ENCODE data around the gene ABCC1. TPM values are rescaled to one million over a fixed set of nuclear protein-coding genes. Genes with fewer than 3 reads are reported as not detected.
A peak's percentile ranks its signal among the peaks of the same experiment; 100 is the strongest.
"Not testable (repeated sequence)": the region's sequence is repeated elsewhere in the genome, so short reads cannot be mapped to it uniquely, and the experiment has no call there.

ABCC1 gene
- total RNA-seq, 4 donors from 2014 or later = 24.3 to 32.2 (median 25.7) TPM

DNA sequence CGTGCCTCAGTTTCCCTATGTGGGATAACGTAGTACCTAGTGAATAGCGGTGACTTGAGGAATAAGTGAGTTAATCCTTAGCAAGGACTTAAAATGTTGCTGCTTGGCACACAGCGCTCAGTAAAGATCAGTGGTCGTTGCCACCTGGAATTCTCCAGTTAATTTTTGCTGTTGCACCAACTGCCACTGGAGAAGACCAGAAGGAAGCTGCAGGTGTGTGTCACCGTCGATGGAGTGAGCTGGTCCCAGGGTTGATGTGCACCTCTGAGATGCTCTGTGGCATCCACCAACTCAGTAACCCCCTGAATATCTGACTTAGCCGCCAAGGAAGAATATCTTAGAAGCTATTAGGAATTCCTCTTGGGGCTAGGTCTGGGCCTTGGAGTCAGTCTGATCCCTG, 4.1 kb downstream of the ABCC1 start:
- TF ChIP-seq POLR2A (IDR thresholded peaks at IDR 0.05) = no peak
- no peak for DNase-seq (ENCODE audit: low spot score in 2 of 2)
- no peak overlapping the region for H3K27ac ChIP-seq
- H3K36me3 ChIP-seq = no peaks in the 10 kb centered on the region
- 92% methylated on average over 8 of the region's 8 CpGs for WGBS, 2 donors
- no peaks in the 10 kb centered on the region for H3K27me3 ChIP-seq
- no peaks in the 10 kb centered on the region for H3K9me3 ChIP-seq
- no peak overlapping the region for H3K4me3 ChIP-seq
- H3K4me1 ChIP-seq = peaks cover 0 to 43% (median 7%) of the 10 kb centered on the region in 4 donors

DNA sequence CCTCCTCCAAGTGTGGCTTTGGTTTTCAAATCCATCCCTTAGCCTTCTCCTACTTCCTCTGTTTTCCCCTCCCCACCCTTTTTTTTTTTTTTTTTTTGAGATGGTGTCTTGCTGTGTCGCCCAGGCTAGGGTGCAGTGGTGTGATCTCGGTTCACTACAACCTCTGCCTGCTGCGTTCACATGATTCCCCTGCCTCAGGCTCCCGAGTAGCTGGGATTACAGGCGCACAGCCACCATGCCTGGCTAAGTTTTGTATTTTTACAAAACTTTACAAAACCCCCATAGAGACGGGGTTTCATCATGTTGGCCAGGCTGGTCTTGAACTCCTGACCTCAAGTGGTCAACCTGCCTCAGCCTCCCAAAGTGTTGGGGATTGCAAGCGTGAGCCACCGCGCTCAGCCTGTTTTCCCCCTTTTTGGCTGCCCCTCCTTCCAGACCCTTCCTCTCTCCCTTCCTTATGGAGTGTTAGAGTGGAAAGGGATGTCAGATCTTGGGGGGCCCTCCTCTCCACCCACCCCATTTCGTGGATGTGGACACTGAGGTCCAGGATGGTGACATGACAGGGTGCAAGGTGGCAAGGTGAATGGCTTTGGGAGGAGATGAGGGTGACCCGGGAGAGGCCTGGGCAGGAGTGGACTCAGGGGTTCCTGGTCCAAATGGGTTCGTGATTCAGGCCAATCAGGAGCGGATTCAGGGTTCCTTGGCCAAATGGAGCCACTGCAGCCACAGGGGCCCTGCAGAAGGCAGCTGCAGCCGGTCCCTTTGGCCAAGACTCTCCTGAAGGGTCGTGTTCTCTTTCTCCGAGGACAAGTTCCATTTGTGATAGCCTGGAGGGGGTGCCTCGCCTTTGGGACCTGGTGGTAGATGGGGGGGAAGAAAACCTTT, 4.8 kb downstream of the ABCC1 start:
- Histone ChIP-seq H3K36me3 (no peaks in the 10 kb centered on the region), H3K4me1 (peaks cover 0 to 37% (median 7%) of the 10 kb centered on the region in 4 donors), H3K9me3 (no peaks in the 10 kb centered on the region), H3K27ac (peak overlapping the region in 1 of 4 donors; percentile 11), H3K27me3 (no peaks in the 10 kb centered on the region), H3K4me3 (no peak overlapping the region)
- DNase-seq (ENCODE audit: low spot score in 2 of 2) = no peak
- WGBS, 2 donors = 84% methylated on average over 17 of the region's 17 CpGs
- TF ChIP-seq, protein P1, sequence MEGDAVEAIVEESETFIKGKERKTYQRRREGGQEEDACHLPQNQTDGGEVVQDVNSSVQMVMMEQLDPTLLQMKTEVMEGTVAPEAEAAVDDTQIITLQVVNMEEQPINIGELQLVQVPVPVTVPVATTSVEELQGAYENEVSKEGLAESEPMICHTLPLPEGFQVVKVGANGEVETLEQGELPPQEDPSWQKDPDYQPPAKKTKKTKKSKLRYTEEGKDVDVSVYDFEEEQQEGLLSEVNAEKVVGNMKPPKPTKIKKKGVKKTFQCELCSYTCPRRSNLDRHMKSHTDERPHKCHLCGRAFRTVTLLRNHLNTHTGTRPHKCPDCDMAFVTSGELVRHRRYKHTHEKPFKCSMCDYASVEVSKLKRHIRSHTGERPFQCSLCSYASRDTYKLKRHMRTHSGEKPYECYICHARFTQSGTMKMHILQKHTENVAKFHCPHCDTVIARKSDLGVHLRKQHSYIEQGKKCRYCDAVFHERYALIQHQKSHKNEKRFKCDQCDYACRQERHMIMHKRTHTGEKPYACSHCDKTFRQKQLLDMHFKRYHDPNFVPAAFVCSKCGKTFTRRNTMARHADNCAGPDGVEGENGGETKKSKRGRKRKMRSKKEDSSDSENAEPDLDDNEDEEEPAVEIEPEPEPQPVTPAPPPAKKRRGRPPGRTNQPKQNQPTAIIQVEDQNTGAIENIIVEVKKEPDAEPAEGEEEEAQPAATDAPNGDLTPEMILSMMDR (IDR thresholded peaks at IDR 0.05) = no peak
- TF ChIP-seq POLR2A (IDR thresholded peaks at IDR 0.05) = no peak
- TF ChIP-seq EP300 (IDR thresholded peaks at IDR 0.05) = no peak

- peaks cover 0 to 36% (median 7%) of the 10 kb centered on the region in 4 donors for H3K4me1 ChIP-seq
- no peak for DNase-seq (ENCODE audit: low spot score in 2 of 2)
- no peaks in the 10 kb centered on the region for H3K36me3 ChIP-seq
- H3K4me3 ChIP-seq = no peak overlapping the region
- no peaks in the 10 kb centered on the region for H3K27me3 ChIP-seq
- WGBS, 2 donors = 79 to 86% methylated on average over 11 of the region's 11 CpGs
- TF ChIP-seq, protein P1 (IDR thresholded peaks at IDR 0.05) = no peak
- peak in 1 of 2 donors; percentile 39 for TF ChIP-seq EP300 (IDR thresholded peaks at IDR 0.05)
- TF ChIP-seq POLR2A (IDR thresholded peaks at IDR 0.05) = no peak
- H3K9me3 ChIP-seq = no peaks in the 10 kb centered on the region
- H3K27ac ChIP-seq = no peak overlapping the region
Measured at GRCh38 chr16:15954814-15955151, 5.4 kb downstream of the ABCC1 start.

GRCh38 chr16:15955425-15955824, 6.0 kb downstream of the ABCC1 start:
- H3K36me3 ChIP-seq = no peaks in the 10 kb centered on the region
- TF ChIP-seq POLR2A (IDR thresholded peaks at IDR 0.05) (no peak), EP300 (IDR thresholded peaks at IDR 0.05) (no peak)
- TF ChIP-seq, protein P1 (IDR thresholded peaks at IDR 0.05) = no peak
- no peak for DNase-seq (ENCODE audit: low spot score in 2 of 2)
- 92 to 95% methylated on average over 4 of the region's 4 CpGs for WGBS, 2 donors
- H3K4me3 ChIP-seq = no peak overlapping the region
- no peak overlapping the region for H3K27ac ChIP-seq
- peaks cover 0 to 30% (median 7%) of the 10 kb centered on the region in 4 donors for H3K4me1 ChIP-seq
- H3K27me3 ChIP-seq = no peaks in the 10 kb centered on the region
- H3K9me3 ChIP-seq = no peaks in the 10 kb centered on the region

GRCh38 chr16:15956106-15956505, 6.7 kb downstream of the ABCC1 start:
- H3K9me3 ChIP-seq; DNase-seq (ENCODE audit: low spot score in 2 of 2); H3K36me3 ChIP-seq; H3K27me3 ChIP-seq; H3K27ac ChIP-seq; H3K4me3 ChIP-seq: not testable (repeated sequence)
- 93 to 95% methylated on average over 6 of the region's 6 CpGs for WGBS, 2 donors
- H3K4me1 ChIP-seq = peaks cover 0 to 29% (median 5%) of the 10 kb centered on the region in 4 donors

DNA sequence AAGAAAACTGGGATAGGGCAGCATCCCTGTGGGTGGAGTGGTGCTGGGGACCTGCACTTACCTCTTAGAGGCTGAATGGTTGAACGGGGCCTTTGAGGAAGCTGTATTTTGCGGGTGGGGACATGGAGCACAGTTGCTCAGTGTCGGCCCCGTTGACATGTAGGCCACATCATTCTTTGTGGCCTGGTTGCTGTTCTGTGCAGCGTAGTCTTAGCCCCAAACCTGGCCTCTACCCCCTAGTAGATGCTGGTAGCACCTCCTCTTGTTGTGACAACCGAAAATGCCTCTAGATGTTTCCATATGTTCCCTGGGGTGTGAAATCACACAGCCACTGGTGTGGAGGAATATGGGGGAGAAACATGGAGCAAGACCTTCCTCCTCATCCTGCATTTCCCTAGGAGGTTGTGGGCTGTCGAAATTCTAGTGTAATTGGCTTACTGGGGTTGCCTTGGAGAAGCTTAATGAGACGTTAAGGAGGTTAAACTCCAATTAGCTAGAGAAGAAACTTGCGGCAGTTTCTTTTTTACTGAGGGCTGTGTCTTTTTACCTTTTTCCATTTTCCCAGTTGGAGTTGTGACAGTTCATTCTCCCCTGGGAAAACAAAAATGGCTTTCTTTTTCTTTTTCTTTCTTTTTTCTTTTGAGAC, 9.4 kb downstream of the ABCC1 start:
- TF ChIP-seq EP300 (IDR thresholded peaks at IDR 0.05) = no peak
- TF ChIP-seq POLR2A (IDR thresholded peaks at IDR 0.05) = no peak
- TF ChIP-seq, protein P1 (IDR thresholded peaks at IDR 0.05) = no peak
- DNase-seq (ENCODE audit: low spot score in 2 of 2) = no peak
- 78 to 88% methylated on average over 9 of the region's 9 CpGs for WGBS, 2 donors
- no peaks in the 10 kb centered on the region for H3K9me3 ChIP-seq
- peaks cover 0 to 16% (median 0%) of the 10 kb centered on the region in 4 donors for H3K4me1 ChIP-seq
- H3K36me3 ChIP-seq = no peaks in the 10 kb centered on the region
- H3K27me3 ChIP-seq = no peaks in the 10 kb centered on the region
- H3K4me3 ChIP-seq = no peak overlapping the region
- no peak overlapping the region for H3K27ac ChIP-seq
